GM19452 (cell line): ENCODE results near the gene ECHDC3.
"Not testable (repeated sequence)": the region's sequence is repeated elsewhere in the genome, so short reads cannot be mapped to it uniquely, and the experiment has no call there.

Experiments used
- ATAC-seq: cut with Tn5 transposase; IDR thresholded peaks from one replicate; pipeline ENCODE4 v1.9.1; 2021; ENCODE audit not compliant: unreplicated experiment

The ECHDC3 gene

GRCh38 chr10:11715815-11716494, 26.2 kb upstream of the ECHDC3 start:
- ATAC-seq: no peak

DNA sequence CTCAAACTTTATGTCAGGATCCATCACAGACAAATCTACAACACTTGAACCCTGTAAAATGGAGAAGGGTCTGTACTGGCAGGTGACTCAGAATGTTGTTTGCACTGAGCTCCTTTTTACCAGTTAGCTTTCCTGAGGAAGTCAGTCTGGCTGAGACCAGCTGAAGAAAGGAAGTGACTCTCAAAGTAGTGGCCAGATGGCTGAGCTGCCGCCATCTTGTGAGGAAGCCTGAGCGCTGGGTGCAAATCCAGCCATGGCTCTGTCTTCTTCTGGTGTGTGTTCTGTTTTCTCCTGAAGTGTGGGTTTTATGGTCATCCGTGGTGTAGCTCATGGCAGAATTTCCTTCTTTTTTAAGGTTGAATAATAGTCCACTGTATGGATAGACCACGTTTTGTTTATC, 25.5 kb upstream of the ECHDC3 start:
- no peak for ATAC-seq

DNA sequence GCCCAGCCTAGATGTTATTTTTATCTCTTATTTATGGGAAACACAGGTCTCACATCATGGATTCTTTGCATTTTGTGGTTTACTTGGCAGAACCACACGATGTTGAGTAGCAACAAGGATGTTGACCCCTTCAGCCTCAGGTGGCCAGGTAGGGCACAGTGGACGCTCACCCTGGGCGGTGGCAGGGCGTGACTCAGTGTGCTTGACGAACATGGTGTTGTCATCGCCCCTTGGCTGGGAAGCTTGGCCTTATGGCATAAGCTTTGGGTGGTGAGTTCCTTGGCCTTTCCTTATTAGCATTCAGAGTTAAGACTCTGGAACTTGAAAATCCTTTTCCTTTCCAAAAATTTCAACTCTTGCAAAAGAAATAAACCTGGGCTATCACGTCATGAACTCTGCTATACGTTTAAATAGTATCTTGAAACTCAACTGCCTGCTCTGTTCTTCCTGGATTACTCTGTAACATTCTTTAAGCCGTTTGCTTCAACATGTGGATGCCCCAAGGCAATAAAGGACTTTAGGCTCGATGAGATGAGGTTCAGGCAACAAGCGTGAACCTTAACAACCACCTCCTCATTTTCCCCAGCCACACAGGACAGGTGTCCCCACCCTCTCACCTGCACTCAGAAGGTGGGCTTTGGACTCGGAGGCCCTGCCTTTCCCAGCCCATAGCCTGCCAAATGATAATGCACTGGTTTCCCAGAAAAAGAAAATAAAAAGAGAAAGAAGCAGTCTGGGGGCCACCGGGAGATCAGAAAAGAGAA, 22.5 kb upstream of the ECHDC3 start:
- ATAC-seq: no peak

GRCh38 chr10:11720260-11720741, 21.9 kb upstream of the ECHDC3 start:
- ATAC-seq: no peak

DNA sequence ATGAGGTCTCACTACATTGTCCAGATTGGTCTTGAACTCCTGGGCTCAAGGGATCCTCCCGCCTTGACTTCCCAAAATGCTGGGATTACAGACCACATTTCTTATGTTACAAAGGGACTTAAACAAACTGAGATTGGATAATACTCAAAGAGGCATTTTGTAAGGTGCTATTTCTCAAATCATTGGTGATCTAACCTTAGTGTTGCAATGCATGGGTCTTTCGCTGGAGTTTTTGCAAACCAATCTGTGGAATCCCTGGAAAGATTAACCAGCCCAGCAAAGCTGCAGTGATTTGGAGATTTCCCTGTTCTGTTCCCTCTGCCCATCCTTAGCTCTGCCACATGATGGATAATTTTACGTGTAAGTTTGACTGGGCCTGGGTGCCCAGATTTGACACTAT, 20.4 kb upstream of the ECHDC3 start:
- no peak for ATAC-seq

DNA sequence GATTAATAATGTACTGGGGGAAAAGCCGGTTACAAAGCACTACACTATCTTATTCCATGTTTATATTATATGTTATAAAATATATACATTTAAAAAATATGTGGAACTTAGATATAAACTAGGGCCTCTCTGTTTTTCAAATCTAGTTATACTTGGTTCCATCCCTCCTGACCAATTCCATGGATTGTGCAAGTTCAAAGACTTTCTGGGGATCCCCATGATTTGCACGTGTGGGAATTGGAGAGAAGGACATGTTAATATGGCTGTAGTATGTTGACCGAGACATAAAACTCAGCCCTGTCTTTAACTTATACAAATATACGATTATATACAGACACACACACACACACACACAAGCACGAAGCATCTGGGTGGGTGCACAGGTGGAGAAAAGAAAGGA, 18.8 kb upstream of the ECHDC3 start:
- ATAC-seq: no peak

DNA sequence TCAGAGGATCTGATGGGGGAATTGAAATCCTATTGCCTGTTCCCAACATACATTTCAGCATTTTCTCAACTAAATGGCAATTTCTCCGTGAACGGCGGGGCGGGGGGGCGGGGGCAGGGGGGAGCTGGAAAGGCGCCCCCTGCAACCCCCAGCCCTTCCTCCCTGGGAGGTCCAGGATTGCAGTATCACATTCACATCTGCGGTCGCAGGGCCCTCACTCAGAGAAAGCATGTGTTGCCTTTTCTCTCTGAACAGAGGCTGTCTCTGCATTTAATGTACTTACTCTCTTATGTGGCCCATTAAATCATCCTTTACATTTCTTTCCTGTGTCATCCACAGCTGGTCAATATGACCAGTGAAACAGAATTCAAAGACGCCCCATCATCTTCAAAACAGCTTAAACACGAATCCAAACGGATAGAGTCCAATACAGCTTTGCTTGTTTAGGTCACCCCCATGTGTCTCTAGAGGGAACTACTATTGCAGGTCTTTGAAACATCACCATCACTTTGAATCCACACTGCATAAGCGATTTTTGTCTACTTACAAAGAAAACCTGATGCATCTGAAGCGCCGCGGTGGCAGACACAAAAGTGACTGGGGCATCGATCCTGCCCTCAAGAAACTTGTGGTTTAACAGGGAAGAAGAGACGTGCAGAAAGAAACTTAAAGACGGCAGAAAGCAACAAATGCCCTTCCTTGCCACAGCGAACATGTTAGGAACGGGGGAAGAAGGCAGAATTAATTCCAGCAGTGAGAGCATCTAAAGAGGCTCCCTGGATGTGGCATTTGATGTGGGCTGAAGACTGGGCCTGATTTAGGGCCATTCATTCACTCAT, 17.0 kb upstream of the ECHDC3 start:
- peak; percentile 70 for ATAC-seq

GRCh38 chr10:11725912-11726311, 16.3 kb upstream of the ECHDC3 start:
- ATAC-seq: no peak

- ATAC-seq: no peak
Measured at GRCh38 chr10:11727563-11727962, 14.6 kb upstream of the ECHDC3 start.

DNA sequence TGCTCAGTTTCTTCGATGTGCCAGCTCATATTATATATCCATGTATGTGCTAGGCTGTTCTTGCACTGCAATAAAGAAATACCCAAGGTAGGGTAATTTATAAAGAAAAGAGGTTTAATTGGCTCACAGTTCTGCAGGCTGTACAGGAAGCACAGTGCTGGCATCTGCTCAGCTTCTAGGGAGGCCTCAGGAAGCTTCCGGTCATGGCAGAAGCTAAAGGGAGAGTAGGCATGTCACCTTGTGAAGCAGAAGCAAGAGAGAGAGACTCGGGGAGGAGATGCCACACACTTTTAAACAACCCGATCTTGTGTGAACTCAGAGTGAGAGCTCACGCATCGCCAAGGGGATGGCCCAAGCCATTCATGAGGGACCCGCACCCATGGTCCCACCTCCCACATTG, 13.8 kb upstream of the ECHDC3 start:
- no peak for ATAC-seq

DNA sequence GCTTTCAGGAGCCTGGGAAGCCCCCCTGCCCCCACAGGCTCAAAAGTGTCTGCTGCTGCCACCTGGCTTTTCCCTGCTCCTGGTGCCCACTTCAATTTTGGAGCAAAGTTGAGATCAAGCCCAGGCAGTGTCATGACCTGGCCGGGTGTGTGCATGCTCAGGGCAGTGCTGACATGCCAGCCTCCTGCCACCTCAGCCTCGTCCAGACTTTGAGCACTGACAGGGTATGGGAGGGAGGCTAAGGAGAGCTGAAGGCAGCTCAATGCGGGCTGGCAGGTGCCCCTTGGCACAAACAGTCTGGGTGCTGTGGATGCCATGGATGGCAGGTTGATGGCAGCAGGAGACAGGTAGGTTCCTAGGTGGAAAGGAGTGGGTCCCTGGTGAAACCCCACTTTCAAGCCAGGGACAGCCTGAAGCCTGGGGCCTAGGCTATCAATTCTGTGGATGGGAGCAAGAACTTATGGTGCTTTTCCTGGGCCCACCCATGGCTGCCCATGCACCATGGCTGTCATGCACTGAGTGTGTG, 12.3 kb upstream of the ECHDC3 start:
- ATAC-seq: no peak

- no peak for ATAC-seq
Measured at GRCh38 chr10:11730779-11731178, 11.4 kb upstream of the ECHDC3 start.

DNA sequence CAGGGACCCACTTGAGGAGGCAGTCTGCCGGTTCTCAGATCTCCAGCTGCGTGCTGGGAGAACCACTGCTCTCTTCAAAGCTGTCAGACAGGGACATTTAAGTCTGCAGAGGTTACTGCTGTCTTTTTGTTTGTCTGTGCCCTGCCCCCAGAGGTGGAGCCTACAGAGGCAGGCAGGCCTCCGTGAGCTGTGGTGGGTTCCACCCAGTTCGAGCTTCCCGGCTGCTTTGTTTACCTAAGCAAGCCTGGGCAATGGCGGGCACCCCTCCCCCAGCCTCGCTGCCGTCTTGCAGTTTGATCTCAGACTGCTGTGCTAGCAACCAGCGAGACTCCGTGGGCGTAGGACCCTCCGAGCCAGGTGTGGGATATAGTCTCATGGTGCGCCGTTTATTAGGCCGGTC, 5.4 kb upstream of the ECHDC3 start:
- ATAC-seq: not testable (repeated sequence)

DNA sequence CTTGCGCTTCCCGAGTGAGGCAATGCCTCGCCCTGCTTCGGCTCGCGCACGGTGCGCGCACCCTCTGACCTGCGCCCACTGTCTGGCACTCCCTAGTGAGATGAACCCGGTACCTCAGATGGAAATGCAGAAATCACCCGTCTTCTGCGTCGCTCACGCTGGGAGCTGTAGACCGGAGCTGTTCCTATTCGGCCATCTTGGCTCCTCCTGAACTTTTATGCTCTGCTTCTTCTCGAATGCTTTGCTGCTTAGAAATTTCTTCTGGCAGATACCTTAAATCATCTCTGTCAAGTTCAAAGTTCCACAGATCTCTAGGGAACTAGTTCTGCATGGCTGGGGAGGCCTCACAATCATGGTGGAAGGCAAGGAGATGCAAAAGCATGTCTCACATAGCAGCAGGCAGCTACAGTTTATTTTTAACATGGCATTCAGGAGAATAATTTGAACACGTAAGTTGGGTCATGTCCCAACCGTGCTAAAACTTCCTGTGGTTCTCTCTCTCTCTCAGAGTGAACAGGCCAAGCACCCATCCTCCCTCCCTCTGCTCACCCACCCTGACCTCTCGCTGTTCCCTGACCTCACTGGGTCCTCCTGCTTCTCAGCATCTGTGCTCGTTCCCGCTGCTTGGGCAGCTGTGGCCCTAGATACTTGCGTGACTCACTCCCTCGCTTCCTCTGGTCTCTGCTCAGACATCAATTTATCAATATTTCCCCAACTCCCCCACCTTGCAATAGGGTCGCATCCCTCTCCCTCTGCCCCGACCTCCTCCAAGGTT, 4.7 kb upstream of the ECHDC3 start:
- ATAC-seq: not testable (repeated sequence)

DNA sequence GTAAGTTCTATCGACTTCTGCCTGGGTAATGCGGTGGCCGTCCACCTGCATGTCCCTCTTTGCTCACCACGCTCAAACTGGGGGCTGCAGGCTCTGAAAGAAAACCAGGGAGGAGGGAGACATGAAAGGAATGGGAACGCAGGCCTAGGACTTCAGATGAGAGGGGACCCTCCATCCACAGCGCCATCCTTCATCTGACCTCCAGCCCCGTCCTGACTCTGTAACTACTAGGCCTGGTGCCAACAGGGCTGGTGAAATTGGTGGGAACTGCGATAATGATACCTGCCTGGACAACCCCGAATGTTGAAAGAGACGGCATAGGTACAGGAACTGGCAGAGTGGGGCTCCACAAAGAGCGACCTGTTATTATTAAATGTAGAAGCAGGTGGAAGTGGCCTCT, 1.3 kb upstream of the ECHDC3 start:
- ATAC-seq: no peak

DNA sequence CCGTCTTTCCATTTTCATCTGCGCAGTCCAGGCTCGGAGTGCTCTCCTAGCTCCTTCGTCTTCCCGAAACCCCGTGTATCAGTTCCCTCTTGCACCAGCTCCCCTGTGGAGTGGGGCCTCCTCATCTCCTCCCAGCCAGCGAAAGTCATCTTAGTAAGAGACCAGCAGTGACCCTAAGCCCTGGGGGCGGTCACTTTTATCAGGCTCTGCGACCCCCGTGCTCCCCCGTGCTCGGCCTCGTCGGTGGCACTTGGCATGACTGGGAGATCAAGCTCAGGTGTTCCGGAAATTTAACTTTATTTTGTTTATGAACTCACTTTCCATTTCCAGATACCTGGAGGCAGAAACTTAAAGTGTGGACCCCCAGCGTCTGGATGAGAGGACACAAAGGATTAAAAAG, 574 bp upstream of the ECHDC3 start:
- no peak for ATAC-seq

DNA sequence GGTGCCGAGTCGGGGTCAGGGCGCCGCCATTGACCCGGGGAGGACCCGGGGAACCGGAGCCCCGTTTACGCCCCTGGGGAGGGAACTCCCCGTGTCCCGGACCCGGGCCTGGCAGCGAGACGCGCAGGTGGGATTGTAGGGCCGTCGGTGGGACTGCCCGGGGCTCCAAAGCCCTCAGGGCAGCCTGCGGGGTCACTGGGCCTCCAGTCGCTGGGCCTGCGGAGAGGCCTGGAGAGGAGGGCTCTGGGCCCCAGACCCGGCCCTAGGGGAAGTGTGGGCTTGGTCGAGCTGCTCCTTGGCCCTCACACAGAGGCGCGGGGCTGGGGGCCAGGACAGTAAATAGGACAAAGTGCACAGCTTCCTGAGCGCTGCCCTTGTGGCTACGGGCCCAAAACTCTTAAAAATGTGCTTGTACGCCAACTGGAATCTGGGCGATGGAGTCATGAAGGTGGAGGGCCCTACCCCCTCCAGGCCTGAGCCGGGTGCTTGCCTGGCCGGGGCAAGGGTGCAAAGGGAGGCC, 657 bp downstream of the ECHDC3 start:
- ATAC-seq: no peak

DNA sequence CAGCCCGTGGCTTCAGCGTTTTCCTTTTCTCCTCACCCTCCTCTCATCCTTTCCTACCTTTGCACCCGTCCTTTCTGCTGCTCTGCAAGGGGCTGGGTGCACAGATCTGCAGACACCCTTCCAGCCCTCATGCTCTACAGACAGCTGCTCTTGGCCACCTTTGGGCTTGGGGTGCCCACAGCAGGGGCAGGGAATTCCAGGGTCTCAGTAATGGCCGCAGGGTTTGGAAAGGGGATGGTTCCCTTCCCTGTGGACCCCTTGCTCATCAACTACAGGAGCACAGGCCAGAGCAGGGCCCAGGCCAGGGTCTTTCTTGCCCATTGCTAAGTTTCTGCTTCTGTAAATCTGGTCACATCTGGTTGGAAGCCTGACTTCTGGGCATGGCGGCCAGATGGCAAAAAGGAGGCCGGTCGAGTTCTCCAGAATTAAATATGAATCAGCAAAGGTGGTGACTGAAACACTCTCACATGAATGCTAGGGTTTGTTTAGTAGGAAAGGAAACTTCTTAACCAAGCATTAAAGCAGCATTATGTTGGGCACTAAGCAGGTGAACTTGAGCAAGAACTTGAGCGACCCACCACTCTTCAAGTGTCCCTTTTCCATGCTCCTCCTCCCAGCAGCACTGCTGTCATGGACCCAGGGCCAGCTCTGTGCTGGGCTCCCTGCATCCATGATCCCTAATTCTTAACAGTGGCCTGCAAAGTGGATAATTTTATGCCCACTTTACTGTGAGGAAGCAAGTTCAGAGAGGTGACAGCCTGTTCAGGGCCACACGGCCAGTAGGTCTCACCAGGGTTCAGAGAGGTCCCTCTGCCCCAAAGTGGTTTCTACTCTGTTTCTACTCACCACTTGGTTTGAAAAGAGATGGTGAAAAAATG, 1.5 kb downstream of the ECHDC3 start:
- no peak for ATAC-seq

DNA sequence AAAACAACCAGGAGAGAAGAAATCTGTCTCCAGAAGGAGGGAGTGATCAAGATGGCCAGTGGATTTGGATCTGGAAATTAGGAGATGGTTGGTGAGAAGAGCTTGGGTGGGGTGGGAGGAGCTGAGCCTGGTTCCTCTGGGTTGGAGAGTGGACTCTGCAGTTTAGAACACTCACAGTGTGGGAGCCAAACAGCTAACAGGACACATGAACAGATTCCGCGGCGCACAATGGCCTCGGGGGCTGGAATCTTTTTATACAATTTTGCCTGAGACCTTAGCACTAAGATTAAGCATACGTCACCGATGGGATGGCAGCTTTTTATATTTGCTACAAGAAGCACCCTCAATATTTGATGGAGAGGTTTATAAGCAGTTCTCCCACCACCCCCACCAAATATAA, 2.9 kb downstream of the ECHDC3 start:
- no peak for ATAC-seq
